GM12878 (cell line): ENCODE results near the gene SLFNL1. TPM values are rescaled to one million over a fixed set of nuclear protein-coding genes. Genes with fewer than 3 reads are reported as not detected.

Source experiments
- ATF7 ChIP-seq: fragments of 450-650 bp; IDR thresholded peaks from 2 replicates; pipeline ENCODE4 v1.6.1; 2016; ENCODE audit warnings: low read depth, mild to moderate bottlenecking
- CBX3 ChIP-seq: fragments of 200-600 bp; sonication (generic); IDR thresholded peaks from 2 replicates; pipeline ENCODE4 v1.6.1; 2016; ENCODE audit warnings: low read depth, borderline replicate concordance
- CREB1 ChIP-seq: IDR thresholded peaks from 2 replicates; pipeline ENCODE4 v1.6.1; 2012; ENCODE audit warnings: low read depth, mild to moderate bottlenecking, inconsistent platforms
- HCFC1 ChIP-seq: fragments of 150-350 bp; IDR thresholded peaks from 2 replicates; pipeline ENCODE4 v1.6.1; 2014; ENCODE audit warnings: low read length
- HDAC6 ChIP-seq: fragments of 200-600 bp; sonication (generic); IDR thresholded peaks from one replicate; pipeline ENCODE4 v1.8.0; 2017; ENCODE audit warnings: antibody characterized with exemption; ENCODE audit not compliant: unreplicated experiment
- KAT2A ChIP-seq: conservative IDR thresholded peaks from 2 replicates; pipeline ENCODE4 v1.6.1; 2011; ENCODE audit warnings: low read depth, low read length; ENCODE audit not compliant: control insufficient read depth
- MEF2A ChIP-seq: IDR thresholded peaks from 2 replicates; pipeline ENCODE4 v1.6.1; 2011; ENCODE audit warnings: low read depth, mild to moderate bottlenecking, low read length, moderate library complexity; ENCODE audit not compliant: insufficient read depth
- NBN ChIP-seq: fragments of 450-650 bp; IDR thresholded peaks from 2 replicates; pipeline ENCODE4 v1.6.1; 2016
- NFIC ChIP-seq: IDR thresholded peaks from 2 replicates; pipeline ENCODE4 v1.6.1; 2012; ENCODE audit warnings: low read depth, mild to moderate bottlenecking, inconsistent platforms, low read length, moderate library complexity
- NR2F1 ChIP-seq: fragments of 450-650 bp; conservative IDR thresholded peaks from 2 replicates; pipeline ENCODE4 v1.6.1; 2017; ENCODE audit warnings: mild to moderate bottlenecking
- PAX5 ChIP-seq: IDR thresholded peaks from 2 replicates; pipeline ENCODE4 v1.6.1; 2011; ENCODE audit warnings: low read depth, low read length, borderline replicate concordance
- SIX5 ChIP-seq: IDR thresholded peaks from 2 replicates; pipeline ENCODE4 v1.6.1; 2011; ENCODE audit warnings: mild to moderate bottlenecking, low read depth, low read length, moderate library complexity; ENCODE audit not compliant: severe bottlenecking
- SMARCA5 ChIP-seq: fragments of 450-650 bp; IDR thresholded peaks from 2 replicates; pipeline ENCODE4 v1.6.1; 2017; ENCODE audit warnings: mild to moderate bottlenecking
- SREBF2 ChIP-seq: IDR thresholded peaks from 2 replicates; pipeline ENCODE4 v1.6.1; 2012; ENCODE audit warnings: mild to moderate bottlenecking, low read length
- STAT3 ChIP-seq: IDR thresholded peaks from 2 replicates; pipeline ENCODE4 v1.6.1; 2011; ENCODE audit warnings: low read depth, low read length, improper control_type of control experiment
- SUZ12 ChIP-seq: fragments of 200-600 bp; sonication (generic); IDR thresholded peaks from one replicate; pipeline ENCODE4 v1.6.1; 2018; ENCODE audit warnings: antibody characterized with exemption, mild to moderate bottlenecking; ENCODE audit not compliant: unreplicated experiment
- TCF7 ChIP-seq: IDR thresholded peaks from 2 replicates; pipeline ENCODE4 v1.6.1; 2014; ENCODE audit warnings: antibody characterized with exemption, borderline replicate concordance
- ZNF384 ChIP-seq: IDR thresholded peaks from 2 replicates; pipeline ENCODE4 v1.6.1; 2012; ENCODE audit warnings: low read depth, mild to moderate bottlenecking, low read length, improper control_type of control experiment, borderline replicate concordance
- ZNF622 ChIP-seq: fragments of 450-650 bp; IDR thresholded peaks from 2 replicates; pipeline ENCODE4 v1.6.1; 2017; ENCODE audit warnings: mild to moderate bottlenecking, inconsistent platforms
- polyA plus RNA-seq, 11 experiments: library from polyadenylated mRNA; depleted of rRNA in 4 of 11; unstranded in 6 of 11; stranded (reverse) in 5 of 11; fragments of >200 nt; fragmentation: Nextera tagmentation in 4 of 11; fragmentation: Illumina TruSeq in 1 of 11; extraction: Ambion mirVana in 4 of 11; extraction: Trizol in 1 of 11; gene quantifications; 1 replicate in 1 of 11; 2 replicates in 10 of 11; pipeline versions ENCODE4 v1.2.1 to v1.2.3, GENCODE V29; 2011 to 2016; ENCODE audit warnings: inconsistent platforms in 2 of 11, missing spikeins in 2 of 11, low read depth in 1 of 11
- total RNA-seq, 4 experiments: library from RNA; depleted of rRNA in 3 of 4; stranded (reverse); fragments of >200 nt in 3 of 4; fragmentation: Illumina TruSeq in 1 of 4; extraction: Trizol in 1 of 4; gene quantifications; 2 replicates each; pipeline versions ENCODE4 v1.2.1 to v1.2.3, GENCODE V29; 2013 to 2021
- TF ChIP-seq, protein P1 (sequence below): fragments of 450-650 bp; IDR thresholded peaks from 2 replicates; pipeline ENCODE4 v1.6.1; 2016; ENCODE audit warnings: mild to moderate bottlenecking, moderate library complexity, borderline replicate concordance
- TF ChIP-seq, protein P2 (sequence below): fragments of 450-650 bp; IDR thresholded peaks from 2 replicates; pipeline ENCODE4 v1.6.1; 2017; ENCODE audit warnings: mild to moderate bottlenecking, moderate library complexity

SLFNL1 gene
- total and polyA plus RNA-seq, 10 of the 15 experiments (the other 5 are each of a cell fraction or from before 2014, with no cell fraction given) = 0.05 to 0.98 (median 0.16) TPM; not detected in 2

GRCh38 chr1:41003640-41004220 lies 17.8 kb downstream of the SLFNL1 start (continued):
- TF ChIP-seq STAT3 = no peak
- no peak for TF ChIP-seq NR2F1
- TF ChIP-seq ZNF622 = no peak
- no peak for TF ChIP-seq ZNF384
- no peak for TF ChIP-seq MEF2A
- TF ChIP-seq NFIC = no peak
- no peak for TF ChIP-seq SUZ12
- TF ChIP-seq NBN = 0 out of 2 replicates have a peak, but pooled peaks have one; percentile 48
- TF ChIP-seq SREBF2 = no peak
- no peak for TF ChIP-seq HDAC6
- no peak for TF ChIP-seq CBX3
- TF ChIP-seq ATF7 = 0 out of 2 replicates have a peak, but pooled peaks have one; percentile 31
- no peak for TF ChIP-seq SMARCA5
- TF ChIP-seq HCFC1 = no peak
- peak; percentile 44; the same call in 1 of the 2 replicates for TF ChIP-seq PAX5
- peak; percentile 43; the same call in 1 of the 2 replicates for TF ChIP-seq CREB1
- TF ChIP-seq, protein P1, sequence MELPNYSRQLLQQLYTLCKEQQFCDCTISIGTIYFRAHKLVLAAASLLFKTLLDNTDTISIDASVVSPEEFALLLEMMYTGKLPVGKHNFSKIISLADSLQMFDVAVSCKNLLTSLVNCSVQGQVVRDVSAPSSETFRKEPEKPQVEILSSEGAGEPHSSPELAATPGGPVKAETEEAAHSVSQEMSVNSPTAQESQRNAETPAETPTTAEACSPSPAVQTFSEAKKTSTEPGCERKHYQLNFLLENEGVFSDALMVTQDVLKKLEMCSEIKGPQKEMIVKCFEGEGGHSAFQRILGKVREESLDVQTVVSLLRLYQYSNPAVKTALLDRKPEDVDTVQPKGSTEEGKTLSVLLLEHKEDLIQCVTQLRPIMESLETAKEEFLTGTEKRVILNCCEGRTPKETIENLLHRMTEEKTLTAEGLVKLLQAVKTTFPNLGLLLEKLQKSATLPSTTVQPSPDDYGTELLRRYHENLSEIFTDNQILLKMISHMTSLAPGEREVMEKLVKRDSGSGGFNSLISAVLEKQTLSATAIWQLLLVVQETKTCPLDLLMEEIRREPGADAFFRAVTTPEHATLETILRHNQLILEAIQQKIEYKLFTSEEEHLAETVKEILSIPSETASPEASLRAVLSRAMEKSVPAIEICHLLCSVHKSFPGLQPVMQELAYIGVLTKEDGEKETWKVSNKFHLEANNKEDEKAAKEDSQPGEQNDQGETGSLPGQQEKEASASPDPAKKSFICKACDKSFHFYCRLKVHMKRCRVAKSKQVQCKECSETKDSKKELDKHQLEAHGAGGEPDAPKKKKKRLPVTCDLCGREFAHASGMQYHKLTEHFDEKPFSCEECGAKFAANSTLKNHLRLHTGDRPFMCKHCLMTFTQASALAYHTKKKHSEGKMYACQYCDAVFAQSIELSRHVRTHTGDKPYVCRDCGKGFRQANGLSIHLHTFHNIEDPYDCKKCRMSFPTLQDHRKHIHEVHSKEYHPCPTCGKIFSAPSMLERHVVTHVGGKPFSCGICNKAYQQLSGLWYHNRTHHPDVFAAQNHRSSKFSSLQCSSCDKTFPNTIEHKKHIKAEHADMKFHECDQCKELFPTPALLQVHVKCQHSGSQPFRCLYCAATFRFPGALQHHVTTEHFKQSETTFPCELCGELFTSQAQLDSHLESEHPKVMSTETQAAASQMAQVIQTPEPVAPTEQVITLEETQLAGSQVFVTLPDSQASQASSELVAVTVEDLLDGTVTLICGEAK = no peak
- no peak for TF ChIP-seq KAT2A
- no peak for TF ChIP-seq SIX5
- TF ChIP-seq, protein P2, sequence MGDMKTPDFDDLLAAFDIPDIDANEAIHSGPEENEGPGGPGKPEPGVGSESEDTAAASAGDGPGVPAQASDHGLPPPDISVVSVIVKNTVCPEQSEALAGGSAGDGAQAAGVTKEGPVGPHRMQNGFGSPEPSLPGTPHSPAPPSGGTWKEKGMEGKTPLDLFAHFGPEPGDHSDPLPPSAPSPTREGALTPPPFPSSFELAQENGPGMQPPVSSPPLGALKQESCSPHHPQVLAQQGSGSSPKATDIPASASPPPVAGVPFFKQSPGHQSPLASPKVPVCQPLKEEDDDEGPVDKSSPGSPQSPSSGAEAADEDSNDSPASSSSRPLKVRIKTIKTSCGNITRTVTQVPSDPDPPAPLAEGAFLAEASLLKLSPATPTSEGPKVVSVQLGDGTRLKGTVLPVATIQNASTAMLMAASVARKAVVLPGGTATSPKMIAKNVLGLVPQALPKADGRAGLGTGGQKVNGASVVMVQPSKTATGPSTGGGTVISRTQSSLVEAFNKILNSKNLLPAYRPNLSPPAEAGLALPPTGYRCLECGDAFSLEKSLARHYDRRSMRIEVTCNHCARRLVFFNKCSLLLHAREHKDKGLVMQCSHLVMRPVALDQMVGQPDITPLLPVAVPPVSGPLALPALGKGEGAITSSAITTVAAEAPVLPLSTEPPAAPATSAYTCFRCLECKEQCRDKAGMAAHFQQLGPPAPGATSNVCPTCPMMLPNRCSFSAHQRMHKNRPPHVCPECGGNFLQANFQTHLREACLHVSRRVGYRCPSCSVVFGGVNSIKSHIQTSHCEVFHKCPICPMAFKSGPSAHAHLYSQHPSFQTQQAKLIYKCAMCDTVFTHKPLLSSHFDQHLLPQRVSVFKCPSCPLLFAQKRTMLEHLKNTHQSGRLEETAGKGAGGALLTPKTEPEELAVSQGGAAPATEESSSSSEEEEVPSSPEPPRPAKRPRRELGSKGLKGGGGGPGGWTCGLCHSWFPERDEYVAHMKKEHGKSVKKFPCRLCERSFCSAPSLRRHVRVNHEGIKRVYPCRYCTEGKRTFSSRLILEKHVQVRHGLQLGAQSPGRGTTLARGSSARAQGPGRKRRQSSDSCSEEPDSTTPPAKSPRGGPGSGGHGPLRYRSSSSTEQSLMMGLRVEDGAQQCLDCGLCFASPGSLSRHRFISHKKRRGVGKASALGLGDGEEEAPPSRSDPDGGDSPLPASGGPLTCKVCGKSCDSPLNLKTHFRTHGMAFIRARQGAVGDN = no peak
- TF ChIP-seq TCF7 = no peak
